Measurements from ENCODE around the gene LDLRAD3.

DNA sequence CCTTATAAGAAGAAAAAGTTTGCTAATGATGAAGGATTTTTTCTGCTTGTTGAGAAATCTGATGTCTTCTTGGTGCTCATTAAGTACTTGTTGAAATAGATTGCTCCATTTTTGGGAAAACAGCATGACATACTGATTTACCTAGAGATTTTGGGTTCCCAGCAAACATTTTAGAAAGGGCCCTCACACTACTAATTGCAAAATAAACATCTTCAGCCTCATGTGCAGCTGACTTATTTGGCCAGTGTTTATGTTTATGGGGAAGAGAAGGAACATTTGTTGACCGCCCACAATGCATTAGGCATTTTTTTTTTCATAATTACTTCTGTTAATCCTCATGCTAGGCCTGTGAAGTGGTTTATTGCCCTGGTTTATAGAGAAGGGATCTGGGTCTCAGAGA lies 40.1 kb downstream of the LDLRAD3 start:
- no peak for TF ChIP-seq CTCF (IDR thresholded peaks at IDR 0.05)
- no peak for TF ChIP-seq POLR2A (IDR thresholded peaks at IDR 0.05)
